Measurements from ENCODE around the gene PCDHB3.
"Not testable (repeated sequence)": the region's sequence is repeated elsewhere in the genome, so short reads cannot be mapped to it uniquely, and the experiment has no call there.

Gene PCDHB3
- 0 reads per million in 2 donors for total RNA-seq

DNA sequence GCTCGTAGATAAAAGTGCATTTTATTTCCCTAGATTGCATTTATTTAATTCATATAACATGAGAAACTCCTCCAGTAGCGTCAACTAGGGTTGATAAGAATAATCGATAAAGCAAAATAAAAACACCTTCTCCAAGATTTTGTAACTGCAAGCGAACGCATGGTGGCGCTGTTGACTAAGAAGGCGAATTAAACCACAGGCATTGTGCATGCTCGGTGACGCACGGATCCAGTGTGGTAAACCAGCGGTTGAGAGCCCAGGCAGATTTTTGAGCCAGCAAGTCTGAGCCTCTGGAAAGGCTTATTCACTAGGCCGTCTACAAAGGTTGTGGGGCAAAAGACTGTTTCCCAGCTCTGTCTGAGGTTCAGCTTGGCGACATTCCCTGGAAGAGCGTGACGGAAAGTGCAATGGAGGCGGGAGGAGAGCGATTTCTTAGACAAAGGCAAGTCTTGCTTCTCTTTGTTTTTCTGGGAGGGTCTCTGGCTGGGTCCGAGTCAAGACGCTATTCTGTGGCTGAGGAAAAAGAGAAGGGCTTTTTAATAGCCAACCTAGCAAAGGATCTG is at the start of gene PCDHB3:
Gene PCDHB3, plus strand, starts transcription at position 231 of the 563 bp plus-strand sequence. Its CDS starts 177 bp downstream, at position 408.
- no peak for DNase-seq

DNA sequence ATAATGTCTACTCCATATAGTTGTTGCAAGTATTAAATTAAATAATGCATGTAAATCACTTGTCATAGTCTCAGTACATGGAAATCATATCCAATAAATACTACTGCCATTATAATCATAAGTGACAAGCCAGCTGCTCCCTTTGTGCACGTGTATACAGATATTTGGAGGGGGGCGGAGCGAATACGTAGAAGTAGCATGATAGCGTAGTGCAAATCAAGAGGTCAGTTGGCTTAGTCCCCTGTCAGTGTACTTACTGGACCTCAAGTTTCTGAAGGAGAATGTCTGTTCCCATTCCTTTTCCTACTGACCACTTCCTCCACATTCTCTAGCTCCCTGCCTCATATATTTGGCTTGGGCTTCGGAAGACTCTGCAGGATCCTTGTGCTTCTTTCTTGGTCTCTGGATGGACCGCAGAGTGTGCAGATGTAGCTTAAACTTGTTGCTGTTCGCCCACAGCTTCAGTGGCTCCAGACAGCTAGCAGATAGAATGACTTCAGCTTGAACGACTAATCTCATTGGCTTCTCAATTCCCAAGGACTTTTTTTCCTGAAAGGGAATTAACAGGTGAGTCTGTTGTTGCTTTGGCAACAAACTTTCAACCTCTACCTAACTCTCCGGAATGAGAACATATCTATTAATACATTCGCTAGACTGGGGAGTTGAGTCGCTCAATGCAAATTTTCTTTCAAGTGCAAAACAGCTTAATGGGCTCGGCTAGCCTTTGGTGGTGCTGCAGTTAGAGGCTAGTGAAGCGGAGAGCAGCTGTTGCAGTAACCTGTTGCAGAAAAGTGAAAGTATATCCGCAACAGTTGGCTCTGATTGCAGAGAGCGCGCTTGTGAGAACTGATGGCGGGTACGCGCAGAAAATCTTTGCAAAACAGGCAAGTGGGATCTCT is 49.4 kb upstream of the PCDHB3 start, which contains the start of gene PCDHB1:
Gene PCDHB1, plus strand, starts transcription at position 753 of the 899 bp plus-strand sequence. Its CDS starts 97 bp downstream, at position 850.
- DNase-seq: no peak

DNA sequence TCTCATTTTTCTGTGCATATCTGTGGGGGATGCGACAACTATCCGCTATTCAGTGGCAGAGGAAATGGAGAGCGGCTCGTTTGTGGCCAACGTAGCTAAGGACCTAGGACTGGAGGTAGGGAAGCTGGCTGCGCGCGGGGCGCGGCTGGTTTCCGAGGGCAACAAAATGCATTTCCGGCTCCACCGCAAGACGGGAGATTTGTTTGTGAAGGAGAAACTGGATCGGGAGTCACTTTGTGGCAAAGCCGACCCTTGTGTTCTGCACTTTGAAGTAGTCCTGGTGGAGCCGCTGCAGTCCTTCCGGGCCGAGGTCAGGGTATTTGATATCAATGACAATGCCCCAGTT is 48.8 kb upstream of the PCDHB3 start:
- DNase-seq: no peak

DNA sequence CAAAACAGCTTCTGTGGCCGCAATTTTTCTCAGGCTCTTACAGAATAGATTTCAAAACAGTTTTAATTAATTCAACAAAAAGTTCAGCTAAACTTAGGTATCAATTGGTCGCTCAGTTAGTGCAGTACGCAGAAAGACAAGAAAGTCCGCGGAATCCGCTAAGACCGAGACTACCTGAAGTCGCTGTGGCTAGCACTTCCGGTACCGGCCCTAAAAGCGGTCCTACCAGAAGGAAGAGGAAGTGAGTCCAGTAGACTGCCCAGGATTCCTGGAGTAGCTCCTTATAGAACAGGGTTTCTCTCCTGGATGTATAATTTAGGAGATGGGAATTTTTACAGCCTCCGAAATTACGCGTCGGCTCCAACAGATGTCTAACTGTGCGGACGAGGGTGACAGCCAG is 22.4 kb upstream of the PCDHB3 start:
- no peak for DNase-seq

DNA sequence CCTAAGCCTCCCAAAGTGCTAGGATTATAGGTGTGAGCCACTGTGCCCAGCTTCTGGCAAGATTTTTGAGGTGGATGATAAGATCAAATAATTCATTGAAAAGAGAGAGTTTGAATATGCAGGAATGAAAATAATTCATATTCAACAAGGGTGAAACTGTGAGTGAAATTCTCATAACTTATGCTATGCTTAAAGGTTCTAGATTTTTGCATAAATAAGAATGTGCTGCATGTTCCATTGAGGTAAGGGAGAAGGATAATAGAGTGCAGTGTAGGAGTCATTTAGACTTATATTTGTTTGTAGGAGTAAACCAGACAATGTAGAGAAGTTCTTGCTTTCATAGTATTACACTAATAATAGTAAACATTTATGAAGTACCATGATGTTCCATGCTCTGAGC is 18.0 kb upstream of the PCDHB3 start:
- DNase-seq: no peak

DNA sequence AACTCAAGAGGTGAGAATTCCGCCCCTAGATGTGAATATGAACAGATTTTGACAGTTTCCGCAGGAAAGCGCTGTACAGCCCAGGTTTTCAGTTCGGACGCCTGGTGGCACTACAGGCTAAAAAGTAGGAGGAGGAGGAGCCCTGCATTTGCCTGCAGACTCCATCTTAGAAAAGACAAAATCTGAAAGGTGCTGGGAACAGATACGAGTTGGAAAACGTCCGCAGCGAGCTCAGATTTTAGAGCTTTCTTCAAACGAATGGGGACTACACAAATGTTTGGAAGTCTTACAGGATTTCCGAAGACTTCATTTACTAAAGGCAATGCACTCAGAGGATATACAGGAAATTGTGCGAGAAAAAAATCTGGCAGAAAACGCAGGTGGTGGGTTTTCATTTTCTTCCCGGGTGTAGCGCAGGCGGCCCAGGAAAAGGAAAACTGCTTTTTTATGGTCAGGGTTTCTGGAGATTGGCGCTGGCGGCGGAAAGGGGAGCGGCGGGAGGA is 15.7 kb upstream of the PCDHB3 start:
- no peak for DNase-seq

DNA sequence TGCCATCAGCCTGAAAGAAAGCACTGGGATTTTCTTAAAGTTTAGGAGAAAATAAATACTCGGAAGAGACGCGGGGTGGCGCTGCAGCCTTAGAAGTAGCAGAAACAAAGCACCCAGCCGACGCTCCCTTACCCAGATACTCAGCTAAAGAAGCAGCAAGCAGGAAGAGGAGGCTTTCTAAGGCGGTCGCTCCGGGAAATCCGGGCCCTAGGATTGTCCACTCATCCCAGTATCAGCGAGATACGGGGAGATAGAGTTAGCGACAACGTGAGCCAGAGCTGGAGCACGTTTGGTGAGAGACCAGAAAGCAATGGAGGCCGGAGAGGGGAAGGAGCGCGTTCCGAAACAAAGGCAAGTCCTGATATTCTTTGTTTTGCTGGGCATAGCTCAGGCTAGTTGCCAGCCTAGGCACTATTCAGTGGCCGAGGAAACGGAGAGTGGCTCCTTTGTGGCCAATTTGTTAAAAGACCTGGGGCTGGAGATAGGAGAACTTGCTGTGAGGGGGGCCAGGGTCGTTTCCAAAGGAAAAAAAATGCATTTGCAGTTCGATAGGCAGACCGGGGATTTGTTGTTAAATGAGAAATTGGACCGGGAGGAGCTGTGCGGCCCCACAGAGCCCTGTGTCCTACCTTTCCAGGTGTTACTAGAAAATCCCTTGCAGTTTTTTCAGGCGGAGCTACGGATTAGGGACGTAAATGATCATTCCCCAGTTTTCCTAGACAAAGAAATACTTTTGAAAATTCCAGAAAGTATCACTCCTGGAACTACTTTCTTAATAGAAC is 5.6 kb upstream of the PCDHB3 start, which contains the start of gene PCDHB2:
Gene PCDHB2, plus strand, starts transcription at position 135 of the 782 bp plus-strand sequence. Its CDS starts 176 bp downstream, at position 311.
- no peak for DNase-seq

DNA sequence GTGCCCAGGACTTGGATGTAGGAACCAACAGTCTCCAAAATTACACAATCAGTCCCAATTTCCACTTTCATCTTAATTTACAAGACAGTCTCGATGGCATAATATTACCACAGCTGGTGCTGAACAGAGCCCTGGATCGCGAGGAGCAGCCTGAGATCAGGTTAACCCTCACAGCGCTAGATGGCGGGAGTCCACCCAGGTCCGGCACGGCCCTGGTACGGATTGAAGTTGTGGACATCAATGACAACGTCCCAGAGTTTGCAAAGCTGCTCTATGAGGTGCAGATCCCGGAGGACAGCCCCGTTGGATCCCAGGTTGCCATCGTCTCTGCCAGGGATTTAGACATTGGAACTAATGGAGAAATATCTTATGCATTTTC is 5.0 kb upstream of the PCDHB3 start:
- DNase-seq: no peak

DNA sequence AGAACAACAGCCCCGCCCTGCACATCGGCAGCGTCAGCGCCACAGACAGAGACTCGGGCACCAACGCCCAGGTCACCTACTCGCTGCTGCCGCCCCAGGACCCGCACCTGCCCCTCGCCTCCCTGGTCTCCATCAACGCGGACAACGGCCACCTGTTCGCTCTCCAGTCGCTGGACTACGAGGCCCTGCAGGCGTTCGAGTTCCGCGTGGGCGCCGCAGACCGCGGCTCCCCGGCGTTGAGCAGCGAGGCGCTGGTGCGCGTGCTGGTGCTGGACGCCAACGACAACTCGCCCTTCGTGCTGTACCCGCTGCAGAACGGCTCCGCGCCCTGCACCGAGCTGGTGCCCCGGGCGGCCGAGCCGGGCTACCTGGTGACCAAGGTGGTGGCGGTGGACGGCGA is 4.1 kb upstream of the PCDHB3 start:
- not testable (repeated sequence) for DNase-seq

DNA sequence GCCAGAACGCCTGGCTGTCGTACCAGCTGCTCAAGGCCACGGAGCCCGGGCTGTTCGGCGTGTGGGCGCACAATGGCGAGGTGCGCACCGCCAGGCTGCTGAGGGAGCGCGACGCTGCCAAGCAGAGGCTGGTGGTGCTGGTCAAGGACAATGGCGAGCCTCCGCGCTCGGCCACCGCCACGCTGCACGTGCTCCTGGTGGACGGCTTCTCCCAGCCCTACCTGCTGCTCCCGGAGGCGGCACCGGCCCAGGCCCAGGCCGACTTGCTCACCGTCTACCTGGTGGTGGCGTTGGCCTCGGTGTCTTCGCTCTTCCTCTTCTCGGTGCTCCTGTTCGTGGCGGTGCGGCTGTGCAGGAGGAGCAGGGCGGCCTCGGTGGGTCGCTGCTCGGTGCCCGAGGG is 3.7 kb upstream of the PCDHB3 start:
- not testable (repeated sequence) for DNase-seq

DNA sequence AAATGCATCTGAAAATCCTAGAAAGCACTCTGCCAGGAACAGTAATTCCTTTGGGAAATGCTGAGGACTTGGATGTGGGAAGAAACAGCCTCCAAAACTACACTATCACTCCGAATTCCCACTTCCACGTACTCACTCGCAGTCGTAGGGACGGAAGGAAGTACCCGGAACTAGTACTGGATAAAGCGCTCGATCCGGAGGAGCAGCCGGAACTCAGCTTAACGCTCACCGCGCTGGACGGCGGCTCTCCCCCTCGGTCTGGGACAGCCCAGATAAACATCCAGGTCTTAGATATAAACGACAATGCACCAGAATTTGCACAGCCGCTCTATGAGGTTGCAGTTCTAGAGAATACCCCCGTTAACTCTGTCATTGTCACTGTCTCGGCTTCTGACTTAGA is 786 bp downstream of the PCDHB3 start:
- no peak for DNase-seq

DNA sequence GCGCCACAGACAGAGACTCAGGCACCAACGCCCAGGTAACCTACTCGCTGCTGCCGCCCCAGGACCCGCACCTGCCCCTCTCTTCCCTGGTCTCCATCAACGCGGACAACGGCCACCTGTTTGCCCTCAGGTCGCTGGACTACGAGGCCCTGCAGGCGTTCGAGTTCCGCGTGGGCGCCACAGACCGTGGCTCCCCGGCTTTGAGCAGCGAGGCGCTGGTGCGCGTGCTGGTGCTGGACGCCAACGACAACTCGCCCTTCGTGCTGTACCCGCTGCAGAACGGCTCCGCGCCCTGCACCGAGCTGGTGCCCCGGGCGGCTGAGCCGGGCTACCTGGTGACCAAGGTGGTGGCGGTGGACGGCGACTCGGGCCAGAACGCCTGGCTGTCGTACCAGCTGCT is 1.8 kb downstream of the PCDHB3 start:
- not testable (repeated sequence) for DNase-seq

DNA sequence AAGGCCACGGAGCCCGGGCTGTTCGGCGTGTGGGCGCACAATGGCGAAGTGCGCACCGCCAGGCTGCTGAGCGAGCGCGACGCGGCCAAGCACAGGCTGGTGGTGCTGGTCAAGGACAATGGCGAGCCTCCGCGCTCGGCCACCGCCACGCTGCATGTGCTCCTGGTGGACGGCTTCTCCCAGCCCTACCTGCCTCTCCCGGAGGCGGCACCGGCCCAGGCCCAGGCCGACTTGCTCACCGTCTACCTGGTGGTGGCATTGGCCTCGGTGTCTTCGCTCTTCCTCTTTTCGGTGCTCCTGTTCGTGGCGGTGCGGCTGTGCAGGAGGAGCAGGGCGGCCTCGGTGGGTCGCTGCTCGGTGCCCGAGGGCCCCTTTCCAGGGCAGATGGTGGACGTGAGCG is 2.2 kb downstream of the PCDHB3 start:
- not testable (repeated sequence) for DNase-seq

DNA sequence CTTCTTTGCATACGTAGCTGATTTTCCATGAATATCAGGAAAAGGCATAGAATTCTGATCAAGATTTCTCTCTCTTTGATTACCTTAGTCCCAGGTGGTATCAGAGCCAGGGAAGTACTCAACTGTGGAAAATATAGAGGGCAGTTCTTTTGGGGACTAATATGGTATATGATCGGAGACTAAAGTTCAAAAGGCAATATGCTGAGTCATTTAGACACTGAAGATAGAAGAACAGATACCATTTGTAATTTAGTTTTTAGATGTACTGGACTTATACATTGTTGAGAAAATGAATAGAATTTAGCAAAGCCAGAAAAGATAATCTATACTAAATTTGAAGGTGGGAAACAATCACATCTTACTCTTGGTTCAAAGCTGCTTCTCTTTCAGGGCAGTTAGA is 5.1 kb downstream of the PCDHB3 start:
- DNase-seq: no peak

DNA sequence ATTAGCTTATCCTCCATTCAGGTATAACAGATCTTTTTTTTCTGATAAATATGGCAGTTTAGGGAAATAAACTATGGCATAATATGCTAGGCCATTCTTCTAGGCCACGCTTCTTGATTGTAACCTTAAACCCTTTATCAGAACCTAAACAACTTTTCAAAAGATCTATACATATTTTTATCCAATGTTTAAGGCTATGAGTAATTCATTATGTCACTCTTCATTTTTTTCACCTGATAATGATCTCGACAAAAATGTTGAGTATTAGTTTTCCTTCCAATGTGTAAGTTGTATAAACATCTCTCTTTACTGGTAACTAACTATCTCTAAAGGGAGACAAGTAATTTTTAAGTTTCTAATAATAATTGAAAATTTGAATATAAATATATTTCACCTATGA is 19.0 kb downstream of the PCDHB3 start:
- DNase-seq: no peak

DNA sequence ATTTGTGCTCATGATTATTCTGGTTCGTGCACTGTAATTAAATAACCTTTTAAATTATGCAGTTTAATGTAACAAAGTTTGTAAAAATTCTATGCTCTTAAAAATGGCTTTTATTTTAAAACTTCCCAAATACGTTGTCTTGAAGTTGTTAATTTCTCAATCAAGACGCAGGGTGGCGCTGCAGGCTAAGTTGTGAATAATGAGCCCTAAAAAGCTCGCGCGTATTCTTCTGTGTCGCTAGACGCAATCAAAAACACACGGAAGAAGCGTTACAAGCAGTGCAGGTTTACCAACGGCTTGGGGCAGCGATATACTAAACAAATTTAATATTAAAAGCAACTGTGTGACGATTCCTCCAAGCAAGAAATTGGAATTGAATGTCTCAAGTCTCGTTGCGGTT is 21.3 kb downstream of the PCDHB3 start, which contains the start of gene PCDHB4:
Gene PCDHB4, plus strand, starts transcription at position 256 of the 400 bp plus-strand sequence. CDS start 181 bp downstream, outside the sequence.
- no peak for DNase-seq

DNA sequence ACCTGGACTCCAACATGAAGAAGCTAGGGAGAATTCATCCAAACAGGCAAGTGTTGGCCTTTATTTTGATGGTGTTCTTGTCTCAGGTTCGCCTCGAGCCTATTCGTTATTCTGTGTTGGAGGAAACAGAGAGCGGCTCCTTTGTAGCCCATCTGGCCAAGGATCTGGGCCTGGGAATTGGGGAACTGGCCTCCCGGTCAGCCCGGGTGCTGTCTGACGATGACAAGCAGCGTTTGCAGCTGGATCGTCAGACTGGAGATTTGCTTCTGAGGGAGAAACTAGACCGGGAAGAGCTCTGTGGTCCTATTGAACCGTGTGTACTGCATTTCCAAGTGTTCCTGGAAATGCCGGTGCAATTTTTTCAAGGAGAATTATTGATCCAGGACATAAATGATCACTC is 21.7 kb downstream of the PCDHB3 start:
- DNase-seq: no peak

DNA sequence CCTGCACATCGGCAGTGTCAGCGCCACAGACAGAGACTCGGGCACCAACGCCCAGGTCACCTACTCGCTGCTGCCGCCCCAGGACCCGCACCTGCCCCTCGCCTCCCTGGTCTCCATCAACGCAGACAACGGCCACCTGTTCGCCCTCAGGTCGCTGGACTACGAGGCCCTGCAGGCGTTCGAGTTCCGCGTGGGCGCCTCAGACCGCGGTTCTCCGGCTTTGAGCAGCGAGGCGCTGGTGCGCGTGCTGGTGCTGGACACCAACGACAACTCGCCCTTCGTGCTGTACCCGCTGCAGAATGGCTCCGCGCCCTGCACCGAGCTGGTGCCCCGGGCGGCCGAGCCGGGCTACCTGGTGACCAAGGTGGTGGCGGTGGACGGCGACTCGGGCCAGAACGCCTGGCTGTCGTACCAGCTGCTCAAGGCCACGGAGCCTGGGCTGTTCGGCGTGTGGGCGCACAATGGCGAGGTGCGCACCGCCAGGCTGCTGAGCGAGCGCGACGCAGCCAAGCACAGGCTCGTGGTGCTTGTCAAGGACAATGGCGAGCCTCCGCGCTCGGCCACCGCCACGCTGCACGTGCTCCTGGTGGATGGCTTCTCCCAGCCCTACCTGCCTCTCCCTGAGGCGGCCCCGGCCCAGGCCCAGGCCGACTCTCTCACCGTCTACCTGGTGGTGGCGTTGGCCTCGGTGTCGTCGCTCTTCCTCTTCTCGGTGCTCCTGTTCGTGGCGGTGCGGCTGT is 23.3 kb downstream of the PCDHB3 start:
- not testable (repeated sequence) for DNase-seq

DNA sequence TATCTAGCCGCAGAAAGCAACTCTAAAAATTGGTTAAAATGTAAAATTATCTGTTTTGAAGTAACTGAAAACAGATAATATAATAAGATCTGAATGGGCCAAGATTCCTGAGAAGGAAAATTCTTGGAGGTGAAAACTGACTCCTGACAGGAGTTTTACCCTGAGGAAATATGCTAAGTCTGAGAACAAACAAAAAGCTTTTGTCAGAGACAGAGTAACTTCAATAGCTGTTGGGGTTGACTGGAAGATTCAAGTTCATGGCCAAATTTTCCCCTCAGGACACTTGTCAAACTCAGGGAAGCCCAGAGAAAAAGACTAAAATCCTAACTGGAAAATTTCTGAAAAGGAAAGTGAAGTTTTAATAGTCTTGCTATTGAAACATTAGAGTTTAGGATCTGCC is 27.0 kb downstream of the PCDHB3 start:
- no peak for DNase-seq

DNA sequence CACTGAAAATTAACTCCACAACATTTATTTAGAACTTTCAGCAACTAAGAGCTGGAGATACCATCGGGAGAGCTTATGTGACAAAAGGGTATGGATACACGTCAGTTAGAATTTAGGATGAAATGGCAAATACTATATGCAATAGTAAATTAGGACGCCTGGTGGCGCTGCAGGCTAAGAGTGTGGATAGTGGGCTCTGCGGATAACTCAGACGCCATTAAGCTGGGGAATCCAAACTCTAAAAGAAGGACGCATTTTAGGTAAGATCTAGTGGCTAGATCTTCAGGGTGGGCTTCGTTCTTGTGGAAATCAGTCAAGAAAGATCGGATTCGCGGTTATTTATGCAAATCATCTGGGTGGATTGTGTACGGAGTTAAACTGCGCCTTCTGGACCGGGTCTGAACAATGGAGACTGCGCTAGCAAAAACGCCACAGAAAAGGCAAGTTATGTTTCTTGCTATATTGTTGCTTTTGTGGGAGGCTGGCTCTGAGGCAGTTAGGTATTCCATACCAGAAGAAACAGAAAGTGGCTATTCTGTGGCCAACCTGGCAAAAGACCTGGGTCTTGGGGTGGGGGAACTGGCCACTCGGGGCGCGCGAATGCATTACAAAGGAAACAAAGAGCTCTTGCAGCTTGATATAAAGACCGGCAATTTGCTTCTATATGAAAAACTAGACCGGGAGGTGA is 34.9 kb downstream of the PCDHB3 start, which contains the start of gene PCDHB5:
Gene PCDHB5, plus strand, starts transcription at position 177 of the 688 bp plus-strand sequence. Its CDS starts 229 bp downstream, at position 406.
- DNase-seq: no peak

DNA sequence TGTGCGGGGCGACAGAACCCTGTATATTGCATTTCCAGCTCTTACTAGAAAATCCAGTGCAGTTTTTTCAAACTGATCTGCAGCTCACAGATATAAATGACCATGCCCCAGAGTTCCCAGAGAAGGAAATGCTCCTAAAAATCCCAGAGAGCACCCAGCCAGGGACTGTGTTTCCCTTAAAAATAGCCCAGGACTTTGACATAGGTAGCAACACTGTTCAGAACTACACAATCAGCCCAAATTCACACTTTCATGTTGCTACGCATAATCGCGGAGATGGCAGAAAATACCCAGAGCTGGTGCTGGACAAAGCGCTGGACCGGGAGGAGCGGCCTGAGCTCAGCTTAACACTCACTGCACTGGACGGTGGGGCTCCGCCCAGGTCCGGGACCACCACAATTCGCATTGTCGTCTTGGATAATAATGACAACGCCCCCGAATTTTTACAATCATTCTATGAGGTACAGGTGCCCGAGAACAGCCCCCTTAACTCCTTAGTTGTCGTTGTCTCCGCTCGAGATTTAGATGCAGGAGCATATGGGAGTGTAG is 35.5 kb downstream of the PCDHB3 start:
- DNase-seq: no peak

Measured in activated gamma-delta T cell (primary cell).